SK-N-SH (cell line): ENCODE data around the gene TRIM47. TPM values are rescaled to one million over a fixed set of nuclear protein-coding genes. Genes with fewer than 3 reads are reported as not detected.
"Not testable (repeated sequence)": the region's sequence is repeated elsewhere in the genome, so short reads cannot be mapped to it uniquely, and the experiment has no call there.

Experiments used
- CTCF ChIA-PET: fragments of 300-600, 350-600 bp; formaldehyde crosslinking; extraction: SDS; loops from one replicate; lab custom pipeline; 2021; lab: Yijun Ruan, JAX
- POLR2A ChIA-PET: fragments of 350-600 bp; sonication (Branson Sonifier 250); formaldehyde crosslinking; extraction: SDS; loops from one replicate; lab custom pipeline; 2020; ENCODE audit warnings: antibody characterized with exemption, inconsistent platforms; lab: Yijun Ruan, JAX
- DNase-seq: peaks from one replicate; pipeline ENCODE4 v3.0.0; 2012
- H2AFZ ChIP-seq: fragments of 200-600 bp; sonication (generic); 2 replicates; pipeline ENCODE4 v1.8.1; 2016; ENCODE audit warnings: antibody characterized with exemption, mild to moderate bottlenecking, low read depth
- H3F3A ChIP-seq: fragments of 200-600 bp; sonication (generic); replicated peaks from 2 replicates; pipeline ENCODE3; 2016; ENCODE audit warnings: antibody characterized with exemption, mild to moderate bottlenecking; ENCODE audit not compliant: insufficient read depth
- H3K27ac ChIP-seq, 2 experiments: fragments of 200-500 bp in 1 of 2; fragments of 200-600 bp in 1 of 2; sonication (Bioruptor generic) in 1 of 2; sonication (generic), shearing (Covaris generic) in 1 of 2; 2 replicates each; pipeline versions ENCODE4 v1.5.1 to v1.6.1; 2014 to 2016; ENCODE audit warnings: low read depth in 2 of 2, inconsistent platforms in 1 of 2, low read length in 1 of 2, mild to moderate bottlenecking in 1 of 2, mixed read lengths in 1 of 2
- H3K27me3 ChIP-seq: fragments of 200-600 bp; sonication (generic), shearing (Covaris generic); 2 replicates; pipeline ENCODE4 v1.6.1; 2016; ENCODE audit warnings: mixed run types; ENCODE audit not compliant: insufficient read depth
- H3K36me3 ChIP-seq, 2 experiments: fragments of 200-500 bp in 1 of 2; fragments of 200-600 bp in 1 of 2; sonication (Bioruptor generic) in 1 of 2; sonication (generic) in 1 of 2; replicated peaks in 1 of 2; 2 replicates each; pipeline versions ENCODE3 to v1.5.1; 2014 to 2016; ENCODE audit warnings: low read length in 1 of 2, mild to moderate bottlenecking in 1 of 2; ENCODE audit not compliant: insufficient read depth in 2 of 2, control insufficient read depth in 1 of 2
- H3K4me1 ChIP-seq, 2 experiments: fragments of 200-500 bp in 1 of 2; fragments of 200-600 bp in 1 of 2; sonication (Bioruptor generic) in 1 of 2; sonication (generic), shearing (Covaris generic) in 1 of 2; 2 replicates each; pipeline versions ENCODE4 v1.5.1 to v1.6.1; 2014 to 2016; ENCODE audit warnings: low read depth in 1 of 2, low read length in 1 of 2, mixed run types in 1 of 2; ENCODE audit not compliant: insufficient read depth in 2 of 2, control insufficient read depth in 1 of 2
- H3K4me2 ChIP-seq: fragments of 200-600 bp; sonication (generic), shearing (Covaris generic); 2 replicates; pipeline ENCODE4 v1.6.1; 2017; ENCODE audit warnings: mixed run types
- H3K4me3 ChIP-seq, 2 experiments: fragments of 200-500 bp in 1 of 2; fragments of 200-600 bp in 1 of 2; sonication (Bioruptor generic) in 1 of 2; sonication (generic), shearing (Covaris generic) in 1 of 2; 2 replicates each; pipeline versions ENCODE4 v1.5.1 to v1.8.1; 2014 to 2016; ENCODE audit warnings: low read depth in 2 of 2, inconsistent platforms in 1 of 2, low read length in 1 of 2, mild to moderate bottlenecking in 1 of 2, mixed read lengths in 1 of 2, moderate library complexity in 1 of 2
- H3K79me2 ChIP-seq: fragments of 200-600 bp; sonication (generic); 2 replicates; pipeline ENCODE4 v1.8.1; 2017; ENCODE audit warnings: mild to moderate bottlenecking; ENCODE audit not compliant: insufficient read depth
- H3K9ac ChIP-seq: fragments of 200-600 bp; sonication (generic); 2 replicates; pipeline ENCODE4 v1.6.1; 2017; ENCODE audit warnings: mixed run types
- H3K9me2 ChIP-seq: fragments of 200-600 bp; sonication (generic); 2 replicates; pipeline ENCODE4 v1.6.1; 2017; ENCODE audit warnings: mixed run types
- H3K9me3 ChIP-seq: fragments of 200-600 bp; sonication (generic); 2 replicates; pipeline ENCODE4 v1.6.1; 2017; ENCODE audit warnings: mixed run types, mild to moderate bottlenecking, moderate library complexity
- H4K20me1 ChIP-seq: fragments of 200-600 bp; sonication (generic); 2 replicates; pipeline ENCODE4 v1.6.1; 2017; ENCODE audit warnings: mild to moderate bottlenecking, mixed run types; ENCODE audit not compliant: insufficient read depth
- EP300 ChIP-seq, 2 experiments: IDR thresholded peaks; 2 replicates each; pipeline versions ENCODE4 v1.4.0 to v1.6.1; 2012; ENCODE audit warnings: borderline replicate concordance in 1 of 2, low read depth in 1 of 2, low read length in 1 of 2
- FOSL2 ChIP-seq: IDR thresholded peaks from 2 replicates; pipeline ENCODE4 v1.4.0; 2012; ENCODE audit warnings: low read depth, mild to moderate bottlenecking, moderate library complexity, borderline replicate concordance
- FOXJ3 ChIP-seq: sonication (generic); formaldehyde crosslinking; IDR thresholded peaks from 2 replicates; pipeline ENCODE4 v1.5.1; 2020; ENCODE audit warnings: mild to moderate bottlenecking, missing genetic modification reagents
- IRF3 ChIP-seq: fragments of 150-350 bp; IDR thresholded peaks from 2 replicates; pipeline ENCODE4 v1.6.1; 2016; ENCODE audit warnings: mild to moderate bottlenecking, low read depth, low read length
- JUND ChIP-seq: IDR thresholded peaks from 2 replicates; pipeline ENCODE4 v1.4.0; 2012
- NFIC ChIP-seq: IDR thresholded peaks from 2 replicates; pipeline ENCODE4 v1.4.0; 2012; ENCODE audit warnings: borderline replicate concordance
- RAD21 ChIP-seq: IDR thresholded peaks from 2 replicates; pipeline ENCODE4 v1.6.1; 2012; ENCODE audit warnings: mild to moderate bottlenecking, low read length
- RFX5 ChIP-seq: IDR thresholded peaks from 2 replicates; pipeline ENCODE4 v1.6.1; 2012; ENCODE audit warnings: mild to moderate bottlenecking, improper control_type of control experiment, low read length
- TAF1 ChIP-seq: IDR thresholded peaks from 2 replicates; pipeline ENCODE4 v1.6.1; 2012; ENCODE audit warnings: low read depth, mild to moderate bottlenecking, low read length, moderate library complexity, borderline replicate concordance
- USF2 ChIP-seq: fragments of 150-350 bp; IDR thresholded peaks from 2 replicates; pipeline ENCODE4 v1.6.1; 2017; ENCODE audit warnings: antibody characterized with exemption, low read length, low read depth, borderline replicate concordance
- WGBS: methylation state at CpG from one replicate; pipeline ENCODE4 v1.1.6; 2017; ENCODE audit warnings: low lambda C conversion rate; 5-methylcytosine and 5-hydroxymethylcytosine counted together
- polyA plus RNA-seq, 3 experiments: library from polyadenylated mRNA; depleted of rRNA; stranded (reverse); fragments of >200 nt; gene quantifications; 2 replicates each; pipeline ENCODE4 v1.2.3, GENCODE V29; 2012

Gene TRIM47
- polyA plus RNA-seq, 1 of the 3 experiments (the other 2 are of a cell fraction) = 5.1 TPM

GRCh38 chr17:75872434-75873351 lies 5.7 kb downstream of the TRIM47 start:
- Histone ChIP-seq H3K4me2 (peak overlapping the region; percentile 41), H3K27ac (peak overlapping the region in 1 of 2 experiments; percentile 48; a peak in 2 of 4 replicates), H3F3A (peaks cover 21% of the 10 kb centered on the region), H3K79me2 (no peaks in the 10 kb centered on the region), H3K9ac (peak overlapping the region; percentile 29; the same call in 1 of the 2 replicates), H3K36me3 (no peaks in the 10 kb centered on the region), H2AFZ (peak overlapping the region; percentile 61; the same call in 1 of the 2 replicates), H3K9me2 (no peaks in the 10 kb centered on the region), H3K9me3 (no peaks in the 10 kb centered on the region), H3K4me1 (peaks cover 32 to 33% of the 10 kb centered on the region in 2 experiments; a peak in 3 of 4 replicates), H4K20me1 (no peaks in the 10 kb centered on the region; the same call in 1 of the 2 replicates), H3K27me3 (no peaks in the 10 kb centered on the region), H3K4me3 (no peak overlapping the region)
- DNase-seq = peak; percentile 52
- POLR2A ChIA-PET = interaction anchor here (0.7 to 1.6 kb wide), 5 partner anchors 23 to 211 kb away, joined by 3 to 5 read pairs (median 3); partner anchors contain the start of genes ACOX1 and TEN1
- WGBS = 69% methylated on average over 12 of the region's 13 CpGs
- CTCF ChIA-PET = interaction anchor here (0.7 to 15.4 kb wide), 9 partner anchors 10 to 108 kb away, joined by 3 to 214 read pairs (median 4); partner anchors contain the start of genes GALK1, TRIM65 and WBP2
- TF ChIP-seq TAF1 = no peak
- TF ChIP-seq NFIC = no peak
- TF ChIP-seq IRF3 = no peak
- no peak for TF ChIP-seq FOXJ3 (CRISPR knock-in tag)
- TF ChIP-seq FOSL2 = no peak
- TF ChIP-seq RAD21 = no peak
- no peak for TF ChIP-seq EP300 (IDR thresholded peaks at IDR 0.05; ENCODE audit: borderline replicate concordance in 1 of 2, low read depth in 1 of 2, low read length in 1 of 2)
- TF ChIP-seq JUND = no peak
- no peak for TF ChIP-seq RFX5
- TF ChIP-seq USF2 = no peak

- DNase-seq, H4K20me1 ChIP-seq, H3K4me2 ChIP-seq, H3K79me2 ChIP-seq, H3K4me3 ChIP-seq, H3K27ac ChIP-seq, H3K9ac ChIP-seq, H3F3A ChIP-seq, H3K27me3 ChIP-seq, H3K9me2 ChIP-seq, POLR2A ChIA-PET, H3K36me3 ChIP-seq, H2AFZ ChIP-seq, H3K9me3 ChIP-seq: not testable (repeated sequence)
- peaks cover 8 to 13% of the 10 kb centered on the region in 2 experiments; a peak in 3 of 4 replicates for H3K4me1 ChIP-seq
- 85% methylated on average over 10 of the region's 10 CpGs for WGBS
- CTCF ChIA-PET = interaction anchor here (1.1 to 15.4 kb wide), 4 partner anchors 9 to 26 kb away, joined by 5 to 214 read pairs (median 24); partner anchors contain the start of genes TRIM65 and WBP2
Measured at GRCh38 chr17:75870228-75870627, 8.2 kb downstream of the TRIM47 start.
